MCF 10A (cell line): Measurements from ENCODE around the gene TP53TG5. TPM values are rescaled to one million over a fixed set of nuclear protein-coding genes. Genes with fewer than 3 reads are reported as not detected.
A peak's percentile ranks its signal among the peaks of the same experiment; 100 is the strongest.

Experiments used
- BruUV-seq: library from RNA; stranded (reverse); fragments of 400-500 nt; replicated peaks from 2 replicates; lab custom pipeline; 2021; lab: Mats Ljungman, UMichigan
- CTCF ChIA-PET: fragments of 300-600 bp; sonication (Branson Sonifier 250); formaldehyde crosslinking; extraction: SDS; loops from one replicate; lab custom pipeline; 2021; ENCODE audit warnings: antibody characterized with exemption, inconsistent platforms; lab: Yijun Ruan, JAX
- POLR2A ChIA-PET: fragments of 300-600, 350-650 bp; sonication (Branson Sonifier 250); formaldehyde crosslinking; extraction: SDS; loops from one replicate; lab custom pipeline; 2020; ENCODE audit warnings: antibody characterized with exemption, inconsistent platforms; lab: Yijun Ruan, JAX
- DNase-seq: peaks from one replicate; pipeline ENCODE4 v3.0.0-alpha.2; 2018; ENCODE audit not compliant: unreplicated experiment
- H3K27ac Mint-ChIP-seq: one replicate; pipeline ENCODE4 v1.8.0; 2022; ENCODE audit warnings: mild to moderate bottlenecking, low read depth, mixed read lengths; ENCODE audit not compliant: unreplicated experiment
- H3K27me3 Mint-ChIP-seq: one replicate; pipeline ENCODE4 v1.8.0; 2022; ENCODE audit warnings: mixed read lengths; ENCODE audit not compliant: insufficient read depth, unreplicated experiment
- H3K36me3 Mint-ChIP-seq: one replicate; pipeline ENCODE4 v1.8.0; 2022; ENCODE audit warnings: mild to moderate bottlenecking, moderate library complexity, mixed read lengths; ENCODE audit not compliant: insufficient read depth, unreplicated experiment
- H3K4me1 Mint-ChIP-seq: one replicate; pipeline ENCODE4 v1.8.0; 2022; ENCODE audit warnings: mixed read lengths; ENCODE audit not compliant: insufficient read depth, unreplicated experiment
- H3K4me3 Mint-ChIP-seq: one replicate; pipeline ENCODE4 v1.8.0; 2022; ENCODE audit warnings: mild to moderate bottlenecking, moderate library complexity, mixed read lengths; ENCODE audit not compliant: unreplicated experiment
- H3K9me3 Mint-ChIP-seq: one replicate; pipeline ENCODE4 v1.8.0; 2022; ENCODE audit warnings: mixed read lengths; ENCODE audit not compliant: unreplicated experiment
- intact Hi-C: fragments of 100-400 bp; cut with micrococcal nuclease; formaldehyde crosslinking; loops from 2 replicates; pipeline ENCODE4 v1.14.1; 2022
- total RNA-seq: library from RNA; stranded (reverse); gene quantifications from 2 replicates; pipeline ENCODE4 v1.2.3, GENCODE V29; 2022
- TF ChIP-seq, protein P1 (sequence below): fragments of 200-600 bp; IDR thresholded peaks from one replicate; pipeline ENCODE4 v1.8.0; 2022; ENCODE audit warnings: antibody characterized with exemption, mild to moderate bottlenecking; ENCODE audit not compliant: unreplicated experiment

The TP53TG5 gene
- total RNA-seq, 1 experiment from 2014 or later = not detected

GRCh38 chr20:45341579-45341938, 36.6 kb downstream of the TP53TG5 start:
- H3K36me3 Mint-ChIP-seq = peaks cover 27% of the 10 kb centered on the region

GRCh38 chr20:45340951-45341350, 37.2 kb downstream of the TP53TG5 start:
- CTCF ChIA-PET = interaction anchor here (0.6 to 9.0 kb wide), 8 partner anchors 8 to 632 kb away, joined by 3 to 82 read pairs (median 4); partner anchors contain the start of gene SYS1
- Mint-ChIP-seq H3K9me3 (no peaks in the 10 kb centered on the region), H3K36me3 (peaks cover 33% of the 10 kb centered on the region), H3K4me1 (peaks cover 78% of the 10 kb centered on the region), H3K4me3 (peak overlapping the region; percentile 20), H3K27ac (peak overlapping the region; percentile 62), H3K27me3 (no peaks in the 10 kb centered on the region)
- POLR2A ChIA-PET = interaction anchor here (1.1 to 37.4 kb wide), 8 partner anchors 19 to 493 kb away, joined by 4 to 1328 read pairs (median 4); partner anchors contain the start of genes PIGT, SDC4, SNX21 and SYS1
- no TSS peak for BruUV-seq
- TF ChIP-seq, protein P1, sequence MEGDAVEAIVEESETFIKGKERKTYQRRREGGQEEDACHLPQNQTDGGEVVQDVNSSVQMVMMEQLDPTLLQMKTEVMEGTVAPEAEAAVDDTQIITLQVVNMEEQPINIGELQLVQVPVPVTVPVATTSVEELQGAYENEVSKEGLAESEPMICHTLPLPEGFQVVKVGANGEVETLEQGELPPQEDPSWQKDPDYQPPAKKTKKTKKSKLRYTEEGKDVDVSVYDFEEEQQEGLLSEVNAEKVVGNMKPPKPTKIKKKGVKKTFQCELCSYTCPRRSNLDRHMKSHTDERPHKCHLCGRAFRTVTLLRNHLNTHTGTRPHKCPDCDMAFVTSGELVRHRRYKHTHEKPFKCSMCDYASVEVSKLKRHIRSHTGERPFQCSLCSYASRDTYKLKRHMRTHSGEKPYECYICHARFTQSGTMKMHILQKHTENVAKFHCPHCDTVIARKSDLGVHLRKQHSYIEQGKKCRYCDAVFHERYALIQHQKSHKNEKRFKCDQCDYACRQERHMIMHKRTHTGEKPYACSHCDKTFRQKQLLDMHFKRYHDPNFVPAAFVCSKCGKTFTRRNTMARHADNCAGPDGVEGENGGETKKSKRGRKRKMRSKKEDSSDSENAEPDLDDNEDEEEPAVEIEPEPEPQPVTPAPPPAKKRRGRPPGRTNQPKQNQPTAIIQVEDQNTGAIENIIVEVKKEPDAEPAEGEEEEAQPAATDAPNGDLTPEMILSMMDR = no peak
- no peak for DNase-seq
- intact Hi-C loops = no loop called here

More at GRCh38 chr20:45341579-45341938, 36.6 kb downstream of the TP53TG5 start:
- no TSS peak for BruUV-seq
- no peaks in the 10 kb centered on the region for H3K27me3 Mint-ChIP-seq
- H3K9me3 Mint-ChIP-seq = no peaks in the 10 kb centered on the region
- H3K27ac Mint-ChIP-seq = peak overlapping the region; percentile 93
- H3K4me1 Mint-ChIP-seq = peaks cover 80% of the 10 kb centered on the region
- H3K4me3 Mint-ChIP-seq = peak overlapping the region; percentile 89
- intact Hi-C loops = no loop called here
- CTCF ChIA-PET = interaction anchor here (0.7 to 9.0 kb wide), 9 partner anchors 9 to 437 kb away, joined by 3 to 82 read pairs (median 4); partner anchors contain the start of gene SYS1
- peak; percentile 39 for DNase-seq
- TF ChIP-seq, protein P1 = no peak
- POLR2A ChIA-PET = interaction anchor here (0.9 to 37.4 kb wide), 11 partner anchors 9 to 493 kb away, joined by 3 to 1328 read pairs (median 4); partner anchors contain the start of genes PIGT, SDC4, SNX21 and SYS1

DNA sequence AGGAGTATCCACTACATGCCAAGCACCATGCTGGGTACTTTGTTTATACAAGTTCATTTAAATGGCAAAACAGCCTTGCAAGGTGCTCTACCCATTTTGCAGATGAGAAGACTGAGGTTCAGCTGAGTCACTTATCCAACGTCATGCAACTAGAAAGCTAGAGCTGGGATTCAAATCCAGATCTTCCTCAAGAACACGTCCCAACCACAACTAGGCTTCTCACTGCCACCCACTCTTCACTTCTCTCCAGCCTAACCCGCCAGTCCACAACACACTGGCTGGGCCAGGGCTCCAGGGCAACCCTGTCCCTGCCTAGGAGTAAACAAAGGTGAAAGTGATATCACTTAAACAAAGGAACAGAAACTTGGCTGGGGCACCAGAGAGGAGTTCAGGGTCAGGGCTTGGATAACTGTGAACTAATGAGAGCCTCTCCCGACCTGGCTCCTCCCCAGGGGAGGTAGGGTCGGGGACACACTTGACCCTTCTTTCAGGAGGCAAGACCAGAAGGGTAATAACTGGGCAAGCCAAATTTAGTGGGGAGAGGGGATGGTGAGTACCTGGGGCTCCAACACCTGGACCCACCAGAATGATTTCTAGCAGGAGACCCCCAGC, 37.8 kb downstream of the TP53TG5 start:
- H3K27me3 Mint-ChIP-seq = no peaks in the 10 kb centered on the region
- intact Hi-C loops = no loop called here
- POLR2A ChIA-PET = interaction anchor here (1.0 to 37.4 kb wide), 5 partner anchors 20 to 439 kb away, joined by 3 to 1328 read pairs (median 4); partner anchors contain the start of genes PIGT, SDC4 and SYS1
- no TSS peak for BruUV-seq
- peaks cover 72% of the 10 kb centered on the region for H3K4me1 Mint-ChIP-seq
- CTCF ChIA-PET = interaction anchor here (0.6 to 9.0 kb wide), 4 partner anchors 16 to 632 kb away, joined by 3 to 82 read pairs (median 4); partner anchors contain the start of gene SYS1
- peak; percentile 41 for DNase-seq
- peaks cover 39% of the 10 kb centered on the region for H3K36me3 Mint-ChIP-seq
- H3K9me3 Mint-ChIP-seq = no peaks in the 10 kb centered on the region
- TF ChIP-seq, protein P1 = no peak
- peak overlapping the region; percentile 62 for H3K27ac Mint-ChIP-seq
- peak overlapping the region; percentile 20 for H3K4me3 Mint-ChIP-seq

- peak overlapping the region; percentile 97 for H3K27ac Mint-ChIP-seq
- intact Hi-C loops = no loop called here
- H3K9me3 Mint-ChIP-seq = no peaks in the 10 kb centered on the region
- peak overlapping the region; percentile 44 for H3K4me3 Mint-ChIP-seq
- no TSS peak for BruUV-seq
- TF ChIP-seq, protein P1 = no peak
- H3K36me3 Mint-ChIP-seq = peaks cover 44% of the 10 kb centered on the region
- H3K4me1 Mint-ChIP-seq = peaks cover 66% of the 10 kb centered on the region
- CTCF ChIA-PET = interaction anchor here (0.7 to 9.0 kb wide), 3 partner anchors 16 to 22 kb away, joined by 3 to 82 read pairs (median 3); partner anchors contain the start of gene SYS1
- POLR2A ChIA-PET = interaction anchor here (1.0 to 37.4 kb wide), 5 partner anchors 20 to 440 kb away, joined by 3 to 1328 read pairs (median 4); partner anchors contain the start of genes PIGT, SDC4 and SYS1
- DNase-seq = no peak
- no peaks in the 10 kb centered on the region for H3K27me3 Mint-ChIP-seq
Measured at GRCh38 chr20:45339799-45340198, 38.3 kb downstream of the TP53TG5 start.
